Fibroblast of lung (primary cell): ENCODE results near the gene ARRB1. TPM values are rescaled to one million over a fixed set of nuclear protein-coding genes. Genes with fewer than 3 reads are reported as not detected.

Experiments used
- DNase-seq, 2 donors: peaks; one replicate each; pipeline versions ENCODE4 v3.0.0 to v3.0.0-alpha.2; 2010; ENCODE audit warnings: low read depth in 2 of 2
- H2AFZ ChIP-seq: 2 replicates; pipeline ENCODE4 v1.5.1; 2012; ENCODE audit warnings: low read length, control low read depth, inconsistent platforms
- H3K27ac ChIP-seq: 2 replicates; pipeline ENCODE4 v1.5.1; 2011; ENCODE audit warnings: low read length, control low read depth; ENCODE audit not compliant: insufficient read depth
- H3K27me3 ChIP-seq: 2 replicates; pipeline ENCODE4 v1.5.1; 2011; ENCODE audit warnings: mild to moderate bottlenecking, low read length; ENCODE audit not compliant: control insufficient read depth, insufficient read depth
- H3K36me3 ChIP-seq: 2 replicates; pipeline ENCODE4 v1.5.1; 2011; ENCODE audit warnings: low read length; ENCODE audit not compliant: control insufficient read depth, insufficient read depth
- H3K4me1 ChIP-seq: 2 replicates; pipeline ENCODE4 v1.5.1; 2011; ENCODE audit warnings: low read length; ENCODE audit not compliant: control insufficient read depth, insufficient read depth; ENCODE audit errors: extremely low read depth
- H3K4me2 ChIP-seq: 2 replicates; pipeline ENCODE4 v1.5.1; 2011; ENCODE audit warnings: low read length, control low read depth; ENCODE audit not compliant: insufficient read depth; ENCODE audit errors: extremely low read depth
- H3K4me3 ChIP-seq, 4 experiments: fragments of 200-600 bp in 1 of 4; sonication (generic) in 1 of 4; replicated peaks in 1 of 4; 2 replicates each; pipeline ENCODE4 v1.5.1; 2011 to 2016; ENCODE audit warnings: low read length in 4 of 4, low read depth in 3 of 4, mild to moderate bottlenecking in 3 of 4, control low read depth in 2 of 4, inconsistent platforms in 1 of 4, mixed read lengths in 1 of 4; ENCODE audit not compliant: insufficient read depth in 1 of 4; ENCODE audit errors: control extremely low read depth in 1 of 4
- H3K79me2 ChIP-seq: 2 replicates; pipeline ENCODE4 v1.5.1; 2012; ENCODE audit warnings: mild to moderate bottlenecking, low read length, inconsistent platforms; ENCODE audit not compliant: control insufficient read depth, insufficient read depth
- H3K9ac ChIP-seq: 2 replicates; pipeline ENCODE4 v1.5.1; 2011; ENCODE audit warnings: mild to moderate bottlenecking, low read length, control low read depth; ENCODE audit not compliant: insufficient read depth
- H3K9me3 ChIP-seq: 2 replicates; pipeline ENCODE4 v1.5.1; 2012; ENCODE audit warnings: low read depth, low read length; ENCODE audit not compliant: control insufficient read depth, insufficient read depth
- H4K20me1 ChIP-seq: 2 replicates; pipeline ENCODE4 v1.5.1; 2011; ENCODE audit warnings: low read length; ENCODE audit not compliant: control insufficient read depth, insufficient read depth; ENCODE audit errors: extremely low read depth
- CTCF ChIP-seq, 2 donors: IDR thresholded peaks in 1 of 2; conservative IDR thresholded peaks in 1 of 2; 1 replicate in 1 of 2; 2 replicates in 1 of 2; pipeline ENCODE4 v1.5.1; 2011 to 2012; ENCODE audit warnings: low read length in 2 of 2, control low read depth in 1 of 2, inconsistent platforms in 1 of 2, low read depth in 1 of 2, mild to moderate bottlenecking in 1 of 2
- EZH2 ChIP-seq: IDR thresholded peaks from 2 replicates; pipeline ENCODE4 v1.5.1; 2012; ENCODE audit warnings: low read length, control low read depth, mild to moderate bottlenecking; ENCODE audit errors: missing control alignments
- polyA plus RNA-seq, 2 donors: library from polyadenylated mRNA; depleted of rRNA in 1 of 2; stranded (reverse) in 1 of 2; unstranded in 1 of 2; fragments of >200 nt; gene quantifications; 2 replicates each; pipeline ENCODE4 v1.2.1, GENCODE V29; 2011 to 2012; ENCODE audit warnings: missing spikeins in 1 of 2
- total RNA-seq: library from RNA; depleted of rRNA; stranded (reverse); fragments of >200 nt; gene quantifications from 2 replicates; pipeline ENCODE4 v1.2.1, GENCODE V29; 2014

The ARRB1 gene
- total and polyA plus RNA-seq, 2 donors (not counting 1 experiment from before 2014, with no cell fraction given), result 4.3 to 18.9 TPM

- no peak overlapping the region for H3K4me2 ChIP-seq
- no peaks in the 10 kb centered on the region for H3K4me1 ChIP-seq
- H3K27me3 ChIP-seq, result peaks cover 4% of the 10 kb centered on the region
- H3K9me3 ChIP-seq, result no peaks in the 10 kb centered on the region
- peak in 1 of 2 donors; percentile 32 for DNase-seq
- H3K27ac ChIP-seq, result no peak overlapping the region
- no peak overlapping the region for H2AFZ ChIP-seq
- no peaks in the 10 kb centered on the region for H3K79me2 ChIP-seq
- H4K20me1 ChIP-seq, result no peaks in the 10 kb centered on the region
- H3K9ac ChIP-seq, result no peak overlapping the region
- TF ChIP-seq CTCF (conservative IDR thresholded peaks at IDR 0.05 in 1 of 2, IDR thresholded peaks at IDR 0.05 in 1 of 2; ENCODE audit: low read depth in 1 of 2, low read length in 2 of 2) (no peak), EZH2 (no peak)
- H3K36me3 ChIP-seq, result no peaks in the 10 kb centered on the region
- no peak overlapping the region for H3K4me3 ChIP-seq
Observed at GRCh38 chr11:75265851-75266531, 85.5 kb downstream of the ARRB1 start.

GRCh38 chr11:75264971-75265370 lies 86.5 kb downstream of the ARRB1 start:
- no peak overlapping the region for H3K4me2 ChIP-seq
- H3K4me3 ChIP-seq, result no peak overlapping the region
- DNase-seq, result no peak
- peaks cover 4% of the 10 kb centered on the region for H3K27me3 ChIP-seq
- no peak overlapping the region for H2AFZ ChIP-seq
- no peaks in the 10 kb centered on the region for H4K20me1 ChIP-seq
- no peaks in the 10 kb centered on the region for H3K9me3 ChIP-seq
- no peaks in the 10 kb centered on the region for H3K4me1 ChIP-seq
- no peak overlapping the region for H3K27ac ChIP-seq
- H3K79me2 ChIP-seq, result no peaks in the 10 kb centered on the region
- no peak for TF ChIP-seq CTCF (conservative IDR thresholded peaks at IDR 0.05 in 1 of 2, IDR thresholded peaks at IDR 0.05 in 1 of 2; ENCODE audit: low read depth in 1 of 2, low read length in 2 of 2)
- TF ChIP-seq EZH2, result no peak
- H3K36me3 ChIP-seq, result no peaks in the 10 kb centered on the region
- H3K9ac ChIP-seq, result no peak overlapping the region

GRCh38 chr11:75264356-75264755 lies 87.1 kb downstream of the ARRB1 start:
- no peaks in the 10 kb centered on the region for H3K36me3 ChIP-seq
- H3K4me2 ChIP-seq, result no peak overlapping the region
- no peak for TF ChIP-seq EZH2
- TF ChIP-seq CTCF (conservative IDR thresholded peaks at IDR 0.05 in 1 of 2, IDR thresholded peaks at IDR 0.05 in 1 of 2; ENCODE audit: low read depth in 1 of 2, low read length in 2 of 2), result no peak
- H3K27ac ChIP-seq, result no peak overlapping the region
- no peak overlapping the region for H3K4me3 ChIP-seq
- H3K9me3 ChIP-seq, result no peaks in the 10 kb centered on the region
- no peaks in the 10 kb centered on the region for H3K4me1 ChIP-seq
- H4K20me1 ChIP-seq, result no peaks in the 10 kb centered on the region
- H2AFZ ChIP-seq, result no peak overlapping the region
- H3K79me2 ChIP-seq, result no peaks in the 10 kb centered on the region
- DNase-seq, result no peak
- H3K9ac ChIP-seq, result no peak overlapping the region
- H3K27me3 ChIP-seq, result peaks cover 8% of the 10 kb centered on the region
